Uterus (tissue), 4 donors: ENCODE measurements around the gene TEPSIN. TPM values are rescaled to one million over a fixed set of nuclear protein-coding genes. Genes with fewer than 3 reads are reported as not detected.

Experiments
- DNase-seq, 2 donors: peaks; one replicate each; pipeline ENCODE4 v3.0.0-alpha.2; 2019 to 2020
- H3K27ac ChIP-seq, 2 donors: fragments of 200-600 bp; sonication (generic); 1 replicate in 1 of 2; 2 replicates in 1 of 2; pipeline ENCODE4 v1.5.1; 2016 to 2018
- H3K27me3 ChIP-seq, 2 donors: fragments of 200-600 bp; sonication (generic); one replicate each; pipeline ENCODE4 v1.5.1; 2018 to 2019; ENCODE audit warnings: control low read depth in 1 of 2
- H3K36me3 ChIP-seq, 2 donors: fragments of 200-600 bp; sonication (generic); one replicate each; pipeline ENCODE4 v1.5.1; 2019; ENCODE audit warnings: control low read depth in 1 of 2
- H3K4me1 ChIP-seq, 2 donors: fragments of 200-600 bp; sonication (generic); one replicate each; pipeline ENCODE4 v1.5.1; 2018 to 2019; ENCODE audit warnings: control low read depth in 1 of 2
- H3K4me3 ChIP-seq, 2 donors: fragments of 200-600 bp; sonication (generic); 1 replicate in 1 of 2; 2 replicates in 1 of 2; pipeline ENCODE4 v1.5.1; 2018 to 2019; ENCODE audit warnings: mild to moderate bottlenecking in 1 of 2
- H3K9me3 ChIP-seq, 2 donors: fragments of 200-600 bp; sonication (generic); one replicate each; pipeline ENCODE4 v1.5.1; 2019; ENCODE audit warnings: control low read depth in 1 of 2
- POLR2A ChIP-seq, 2 donors: fragments of 450-650 bp; IDR thresholded peaks; one replicate each; pipeline ENCODE4 v1.6.1; 2016; ENCODE audit warnings: antibody characterized with exemption in 2 of 2, mild to moderate bottlenecking in 1 of 2, moderate library complexity in 1 of 2
- intact Hi-C: fragments of 100-400 bp; cut with DNase I; formaldehyde crosslinking; loops from one replicate; pipeline ENCODE4 v1.15.1; 2023; ENCODE audit warnings: low total_unique reads
- total RNA-seq, 4 donors: library from RNA; depleted of rRNA in 3 of 4; stranded (reverse); fragments of >200 nt in 3 of 4; gene quantifications; one replicate each; pipeline versions ENCODE4 v1.1.0 to v1.2.4, GENCODE V29; 2014 to 2023
- TF ChIP-seq, protein P1 (sequence below), 4 experiments: fragments of 200-600 bp in 2 of 4; fragments of 450-650 bp in 2 of 4; sonication (generic) in 2 of 4; IDR thresholded peaks; one replicate each; pipeline ENCODE4 v1.5.1; 2016 to 2019; ENCODE audit warnings: antibody characterized with exemption in 4 of 4, mild to moderate bottlenecking in 2 of 4, moderate library complexity in 1 of 4
- donor health status: DM: yes; HTN: yes; CAD: no.

Gene TEPSIN
- total RNA-seq, 4 donors from 2014 or later: 6.4 to 31.2 (median 22.6) TPM; not detected in 1

DNA sequence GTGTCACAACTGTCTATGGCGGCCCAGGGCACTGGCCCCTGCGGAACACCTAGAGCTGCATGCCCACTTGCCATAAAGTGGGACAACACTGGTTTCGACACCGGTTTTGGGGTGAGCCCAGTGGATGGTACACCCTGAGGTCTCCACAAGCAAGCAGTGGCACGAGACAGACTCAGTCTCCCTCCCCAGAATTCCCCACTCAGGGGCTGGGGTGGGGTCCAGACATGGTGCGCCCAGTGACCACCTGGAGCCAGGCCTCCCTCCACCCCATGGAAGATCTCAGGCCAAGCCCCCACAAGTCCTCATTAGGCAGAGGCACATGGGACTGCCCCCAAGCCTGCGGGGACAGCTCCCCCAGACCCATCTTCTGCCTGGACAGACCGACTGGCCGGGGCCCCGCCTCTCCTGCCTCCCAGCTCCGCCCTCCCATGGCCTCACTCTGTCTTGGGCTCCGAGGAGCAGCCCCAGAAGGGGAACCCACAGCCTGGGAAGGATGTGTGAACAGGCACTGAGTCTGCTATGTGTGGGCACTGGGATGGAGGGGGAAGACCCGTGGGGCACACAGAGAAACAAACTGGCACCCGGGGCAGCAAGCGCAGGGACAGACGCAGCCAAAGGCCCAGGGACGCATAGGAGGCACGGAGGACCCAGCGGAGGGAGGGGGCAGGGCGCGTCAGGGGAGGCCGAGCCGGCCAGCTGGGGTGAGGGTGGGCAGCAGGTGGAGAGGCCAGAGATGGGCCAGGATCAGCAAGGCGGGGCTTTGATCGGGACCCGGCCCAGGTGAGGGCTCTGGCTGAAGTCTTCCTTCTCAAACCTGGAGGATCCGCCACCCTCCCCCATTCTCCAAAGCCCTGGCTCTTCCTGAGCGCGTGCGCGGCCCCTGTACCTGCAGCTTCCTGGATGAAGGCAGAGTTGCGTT lies 2.8 kb downstream of the TEPSIN start:
- Histone ChIP-seq H3K4me3 (no peak overlapping the region), H3K27ac (no peak overlapping the region), H3K36me3 (no peaks in the 10 kb centered on the region), H3K9me3 (no peaks in the 10 kb centered on the region), H3K27me3 (no peaks in the 10 kb centered on the region), H3K4me1 (peaks cover 0 to 6% of the 10 kb centered on the region in 2 donors)
- no peak for DNase-seq
- intact Hi-C loops: no loop called here
- TF ChIP-seq, protein P1, sequence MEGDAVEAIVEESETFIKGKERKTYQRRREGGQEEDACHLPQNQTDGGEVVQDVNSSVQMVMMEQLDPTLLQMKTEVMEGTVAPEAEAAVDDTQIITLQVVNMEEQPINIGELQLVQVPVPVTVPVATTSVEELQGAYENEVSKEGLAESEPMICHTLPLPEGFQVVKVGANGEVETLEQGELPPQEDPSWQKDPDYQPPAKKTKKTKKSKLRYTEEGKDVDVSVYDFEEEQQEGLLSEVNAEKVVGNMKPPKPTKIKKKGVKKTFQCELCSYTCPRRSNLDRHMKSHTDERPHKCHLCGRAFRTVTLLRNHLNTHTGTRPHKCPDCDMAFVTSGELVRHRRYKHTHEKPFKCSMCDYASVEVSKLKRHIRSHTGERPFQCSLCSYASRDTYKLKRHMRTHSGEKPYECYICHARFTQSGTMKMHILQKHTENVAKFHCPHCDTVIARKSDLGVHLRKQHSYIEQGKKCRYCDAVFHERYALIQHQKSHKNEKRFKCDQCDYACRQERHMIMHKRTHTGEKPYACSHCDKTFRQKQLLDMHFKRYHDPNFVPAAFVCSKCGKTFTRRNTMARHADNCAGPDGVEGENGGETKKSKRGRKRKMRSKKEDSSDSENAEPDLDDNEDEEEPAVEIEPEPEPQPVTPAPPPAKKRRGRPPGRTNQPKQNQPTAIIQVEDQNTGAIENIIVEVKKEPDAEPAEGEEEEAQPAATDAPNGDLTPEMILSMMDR (IDR thresholded peaks at IDR 0.05): no peak
- no peak for TF ChIP-seq POLR2A (IDR thresholded peaks at IDR 0.05)

DNA sequence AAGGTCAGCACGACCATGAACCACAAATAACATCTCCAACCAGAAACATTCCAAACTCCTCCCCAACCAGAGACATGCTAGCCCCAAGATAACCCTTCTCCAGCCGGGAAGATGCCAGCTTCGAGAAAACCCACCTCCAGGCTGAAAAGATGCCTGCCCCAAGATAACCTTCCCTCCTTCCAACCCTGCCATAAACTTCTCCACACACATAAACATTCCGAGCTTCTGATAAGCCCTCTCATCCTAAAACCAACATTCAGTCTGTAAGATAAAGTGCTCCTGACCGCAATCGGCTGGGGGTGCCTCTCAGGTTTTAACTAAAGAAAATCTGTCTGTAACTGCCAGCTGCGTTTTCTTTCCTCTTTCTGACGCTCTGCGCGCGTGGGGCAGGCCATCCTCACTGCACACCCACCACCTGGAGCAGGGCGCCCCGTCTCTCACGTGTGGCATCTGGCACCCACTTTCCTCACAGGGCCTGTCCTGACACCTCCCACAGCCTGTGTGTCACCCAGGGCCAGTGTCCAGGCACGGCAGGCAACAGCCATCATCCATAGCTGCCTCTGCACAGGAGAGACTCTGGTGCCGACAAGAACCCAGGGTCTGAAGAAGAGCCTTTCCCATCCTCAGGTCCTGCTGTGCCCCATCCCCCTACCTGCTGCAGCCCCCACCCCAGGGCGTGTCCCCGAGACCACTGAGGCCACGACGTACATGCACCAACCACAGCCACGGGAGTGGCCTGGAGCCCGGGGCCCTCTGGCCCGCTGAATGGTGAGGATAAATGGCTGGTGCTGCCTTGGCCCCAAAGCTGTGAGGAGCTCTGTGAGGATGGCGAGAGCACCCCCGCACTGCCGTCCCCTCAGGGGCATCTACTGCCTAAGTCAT lies 3.7 kb downstream of the TEPSIN start:
- Histone ChIP-seq H3K9me3 (no peaks in the 10 kb centered on the region), H3K27me3 (no peaks in the 10 kb centered on the region), H3K4me1 (peaks cover 0 to 6% of the 10 kb centered on the region in 2 donors), H3K27ac (no peak overlapping the region), H3K4me3 (no peak overlapping the region), H3K36me3 (no peaks in the 10 kb centered on the region)
- no peak for DNase-seq
- no peak for TF ChIP-seq POLR2A (IDR thresholded peaks at IDR 0.05)
- TF ChIP-seq, protein P1 (IDR thresholded peaks at IDR 0.05): no peak
- intact Hi-C loops: no loop called here

DNA sequence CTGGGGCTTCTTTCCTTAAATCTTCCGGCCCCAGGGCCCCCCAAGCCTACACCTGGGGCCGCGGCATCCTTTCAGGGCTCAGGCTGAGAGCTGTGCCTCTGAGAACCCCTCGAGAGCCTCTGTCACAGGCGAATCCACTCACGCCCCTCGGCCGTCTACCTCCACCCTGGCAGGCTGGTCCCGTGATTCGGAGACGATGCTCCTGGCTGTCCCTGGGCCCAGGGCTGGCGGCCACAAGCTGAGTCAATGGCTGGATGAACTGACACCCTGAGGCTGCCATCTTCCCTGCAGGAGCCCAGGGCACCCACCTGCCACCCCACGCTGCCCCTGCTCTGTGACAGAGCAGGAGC lies 4.4 kb downstream of the TEPSIN start:
- Histone ChIP-seq H3K36me3 (no peaks in the 10 kb centered on the region), H3K27me3 (no peaks in the 10 kb centered on the region), H3K27ac (no peak overlapping the region), H3K4me3 (no peak overlapping the region), H3K9me3 (no peaks in the 10 kb centered on the region), H3K4me1 (peaks cover 0 to 6% of the 10 kb centered on the region in 2 donors)
- no peak for DNase-seq
- intact Hi-C loops: no loop called here
- TF ChIP-seq, protein P1 (IDR thresholded peaks at IDR 0.05): no peak
- no peak for TF ChIP-seq POLR2A (IDR thresholded peaks at IDR 0.05)

DNA sequence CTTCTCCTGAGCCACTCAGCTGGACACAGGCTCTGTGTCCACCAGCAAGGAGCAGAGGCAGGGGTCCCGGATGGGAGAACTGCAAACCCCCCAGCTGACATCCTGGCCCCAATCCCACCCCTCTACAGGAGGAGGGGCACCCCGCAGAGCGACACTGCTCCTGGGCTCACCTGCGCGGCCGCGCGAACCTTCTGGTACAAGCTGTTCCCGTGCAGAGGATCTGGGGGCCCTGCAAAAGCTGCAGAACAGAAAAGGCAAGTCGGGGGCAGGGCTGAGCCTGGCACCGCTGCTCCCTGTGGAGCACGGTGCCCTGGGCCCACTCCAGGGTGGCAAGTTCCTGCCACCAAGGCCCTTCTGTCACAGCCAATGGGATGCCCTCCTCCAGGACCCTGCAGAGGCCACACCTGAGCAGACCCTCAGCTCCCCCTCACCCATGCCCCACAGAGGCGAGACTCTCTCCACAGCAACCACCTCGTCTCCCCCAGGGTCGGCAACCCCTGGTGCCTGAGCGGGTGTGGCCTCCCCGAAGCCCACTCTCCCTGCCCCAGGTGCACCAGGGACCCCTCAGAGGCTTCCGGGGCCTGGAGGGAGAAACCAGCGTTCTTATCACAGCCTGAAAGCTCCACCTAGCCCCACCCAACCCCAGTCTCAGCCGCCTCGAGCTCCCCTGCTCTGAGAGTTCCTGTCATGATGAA lies 4.9 kb downstream of the TEPSIN start:
- TF ChIP-seq, protein P1 (IDR thresholded peaks at IDR 0.05): no peak
- TF ChIP-seq POLR2A (IDR thresholded peaks at IDR 0.05): no peak
- no peak overlapping the region for H3K4me3 ChIP-seq
- H3K4me1 ChIP-seq: peaks cover 0 to 6% of the 10 kb centered on the region in 2 donors
- no peaks in the 10 kb centered on the region for H3K36me3 ChIP-seq
- DNase-seq: no peak
- intact Hi-C loops: no loop called here
- no peaks in the 10 kb centered on the region for H3K27me3 ChIP-seq
- H3K27ac ChIP-seq: no peak overlapping the region
- H3K9me3 ChIP-seq: no peaks in the 10 kb centered on the region
